GM23338 (cell line): ENCODE results near the gene TMEM221. TPM values are rescaled to one million over a fixed set of nuclear protein-coding genes. Genes with fewer than 3 reads are reported as not detected.
A peak's percentile ranks its signal among the peaks of the same experiment; 100 is the strongest.

Experiments used
- ATAC-seq: fragments of 200-7000 bp; cut with Tn5 transposase; 3 replicates; pipeline ENCODE4 v1.9.1; 2020
- DNase-seq: peaks from one replicate; pipeline ENCODE4 v3.0.0-alpha.2; 2015; ENCODE audit warnings: low spot score
- H2AFZ ChIP-seq: fragments of 200-600 bp; sonication (generic); 2 replicates; pipeline ENCODE4 v1.8.0; 2016; ENCODE audit warnings: antibody characterized with exemption, mild to moderate bottlenecking, moderate library complexity
- H3F3A ChIP-seq: fragments of 200-600 bp; sonication (generic); replicated peaks from 2 replicates; pipeline ENCODE4 v1.8.0; 2017; ENCODE audit warnings: antibody characterized with exemption, mixed run types, low read depth
- H3K27ac ChIP-seq: fragments of 200-600 bp; sonication (generic); 2 replicates; pipeline ENCODE4 v1.6.1; 2016; ENCODE audit warnings: low read depth
- H3K27me3 ChIP-seq: fragments of 200-600 bp; sonication (generic); 2 replicates; pipeline ENCODE4 v1.8.0; 2016; ENCODE audit warnings: mild to moderate bottlenecking, mixed run types, moderate library complexity; ENCODE audit not compliant: insufficient read depth
- H3K36me3 ChIP-seq: fragments of 200-600 bp; sonication (generic); 2 replicates; pipeline ENCODE4 v1.8.0; 2016; ENCODE audit warnings: mild to moderate bottlenecking; ENCODE audit not compliant: insufficient read depth
- H3K4me1 ChIP-seq: fragments of 200-600 bp; sonication (generic); 2 replicates; pipeline ENCODE4 v1.8.0; 2016; ENCODE audit warnings: mild to moderate bottlenecking, moderate library complexity; ENCODE audit not compliant: insufficient read depth
- H3K4me2 ChIP-seq: fragments of 200-600 bp; sonication (generic); 2 replicates; pipeline ENCODE4 v1.7.1; 2017; ENCODE audit warnings: mixed run types
- H3K4me3 ChIP-seq: fragments of 200-600 bp; sonication (generic); 2 replicates; pipeline ENCODE4 v1.6.1; 2016; ENCODE audit warnings: mixed run types
- H3K79me2 ChIP-seq: fragments of 200-600 bp; sonication (generic); replicated peaks from 2 replicates; pipeline ENCODE4 v1.8.0; 2017; ENCODE audit warnings: mild to moderate bottlenecking; ENCODE audit not compliant: insufficient read depth
- H3K9me2 ChIP-seq: fragments of 200-600 bp; sonication (generic); 2 replicates; pipeline ENCODE4 v1.8.0; 2017; ENCODE audit not compliant: insufficient read depth
- H4K20me1 ChIP-seq: fragments of 200-600 bp; sonication (generic); replicated peaks from 2 replicates; pipeline ENCODE4 v1.8.0; 2017; ENCODE audit warnings: mild to moderate bottlenecking; ENCODE audit not compliant: insufficient read depth
- H3K27ac Mint-ChIP-seq: 2 replicates; pipeline ENCODE4 v1.8.0; 2020; ENCODE audit warnings: inconsistent platforms, mild to moderate bottlenecking, moderate library complexity, mixed read lengths
- H3K27me3 Mint-ChIP-seq: 3 replicates; pipeline ENCODE4 v1.8.0; 2022; ENCODE audit warnings: low read depth, mild to moderate bottlenecking, moderate library complexity, mixed read lengths, inconsistent platforms; ENCODE audit not compliant: insufficient read depth, poor library complexity
- H3K36me3 Mint-ChIP-seq: 3 replicates; pipeline ENCODE4 v1.8.0; 2021; ENCODE audit warnings: low read depth, mild to moderate bottlenecking, inconsistent platforms, moderate library complexity, mixed read lengths
- H3K4me1 Mint-ChIP-seq: 3 replicates; pipeline ENCODE4 v1.8.0; 2020; ENCODE audit warnings: mild to moderate bottlenecking, inconsistent platforms, mixed read lengths
- H3K4me3 Mint-ChIP-seq: 3 replicates; pipeline ENCODE4 v1.8.0; 2021; ENCODE audit warnings: moderate library complexity, mild to moderate bottlenecking, inconsistent platforms, mixed read lengths
- H3K9me3 Mint-ChIP-seq: 3 replicates; pipeline ENCODE4 v1.8.0; 2020; ENCODE audit warnings: moderate library complexity, mild to moderate bottlenecking, inconsistent platforms, mixed read lengths
- CREB1 ChIP-seq: fragments of 250-450 bp; sonication (Bioruptor Pico); IDR thresholded peaks from 2 replicates; pipeline ENCODE4 v1.5.0; 2020; ENCODE audit warnings: low read depth, mild to moderate bottlenecking, moderate library complexity
- EZH2 ChIP-seq: fragments of 200-600 bp; sonication (generic); IDR thresholded peaks from one replicate; pipeline ENCODE4 v1.8.0; 2017; ENCODE audit warnings: antibody characterized with exemption, mild to moderate bottlenecking, low read depth; ENCODE audit not compliant: unreplicated experiment
- JUNB ChIP-seq: IDR thresholded peaks from one replicate; pipeline ENCODE4 v1.6.1; 2016; ENCODE audit warnings: antibody characterized with exemption; ENCODE audit not compliant: unreplicated experiment
- NANOG ChIP-seq: IDR thresholded peaks from 2 replicates; pipeline ENCODE4 v1.6.1; 2016; ENCODE audit warnings: antibody characterized with exemption, borderline replicate concordance
- POLR2AphosphoS5 ChIP-seq: IDR thresholded peaks from 2 replicates; pipeline ENCODE4 v1.6.1; 2016; ENCODE audit warnings: antibody characterized with exemption, low read depth
- REST ChIP-seq: IDR thresholded peaks from one replicate; pipeline ENCODE4 v1.6.1; 2018; ENCODE audit warnings: antibody characterized with exemption; ENCODE audit not compliant: unreplicated experiment
- STAT1 ChIP-seq: IDR thresholded peaks from one replicate; pipeline ENCODE4 v1.6.1; 2016; ENCODE audit warnings: antibody characterized with exemption; ENCODE audit not compliant: unreplicated experiment
- ZNF114 ChIP-seq: fragments of 250-450 bp; sonication (Bioruptor Pico); IDR thresholded peaks from 2 replicates; pipeline ENCODE4 v1.5.0; 2020; ENCODE audit warnings: mild to moderate bottlenecking, moderate library complexity
- ZNF331 ChIP-seq: fragments of 250-450 bp; sonication (Bioruptor Pico); IDR thresholded peaks from 2 replicates; pipeline ENCODE4 v1.5.0; 2020; ENCODE audit warnings: low read depth, mild to moderate bottlenecking, moderate library complexity
- polyA plus RNA-seq: library from polyadenylated mRNA; unstranded; fragments of >200 nt; fragmentation: Nextera tagmentation; extraction: Ambion mirVana; gene quantifications from 2 replicates; pipeline ENCODE4 v1.2.1, GENCODE V29; 2016
- total RNA-seq: library from RNA; depleted of rRNA; stranded (reverse); fragments of >200 nt; shearing (Covaris generic); gene quantifications from 2 replicates; pipeline ENCODE4 v1.2.3, GENCODE V29; 2014
- TF ChIP-seq, protein P1 (sequence below): IDR thresholded peaks from 2 replicates; pipeline ENCODE4 v1.6.1; 2016; ENCODE audit warnings: antibody characterized with exemption

The TMEM221 gene
- total and polyA plus RNA-seq, 2 experiments from 2014 or later, result 0.40 to 0.90 TPM

- TF ChIP-seq STAT1, result no peak
- no peak for TF ChIP-seq ZNF331
- TF ChIP-seq POLR2AphosphoS5, result no peak
- TF ChIP-seq, protein P1, sequence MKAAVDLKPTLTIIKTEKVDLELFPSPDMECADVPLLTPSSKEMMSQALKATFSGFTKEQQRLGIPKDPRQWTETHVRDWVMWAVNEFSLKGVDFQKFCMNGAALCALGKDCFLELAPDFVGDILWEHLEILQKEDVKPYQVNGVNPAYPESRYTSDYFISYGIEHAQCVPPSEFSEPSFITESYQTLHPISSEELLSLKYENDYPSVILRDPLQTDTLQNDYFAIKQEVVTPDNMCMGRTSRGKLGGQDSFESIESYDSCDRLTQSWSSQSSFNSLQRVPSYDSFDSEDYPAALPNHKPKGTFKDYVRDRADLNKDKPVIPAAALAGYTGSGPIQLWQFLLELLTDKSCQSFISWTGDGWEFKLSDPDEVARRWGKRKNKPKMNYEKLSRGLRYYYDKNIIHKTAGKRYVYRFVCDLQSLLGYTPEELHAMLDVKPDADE, result no peak
- TF ChIP-seq EZH2, result no peak
Measured at GRCh38 chr19:17404015-17404414, 44.5 kb downstream of the TMEM221 start (continued).

- peak overlapping the region; percentile 62 for H3K4me3 ChIP-seq
- no peaks in the 10 kb centered on the region for H4K20me1 ChIP-seq
- ATAC-seq (peak; percentile 81), DNase-seq (peak; percentile 92)
- Mint-ChIP-seq H3K4me3 (peak overlapping the region; percentile 83), H3K36me3 (peaks cover 9% of the 10 kb centered on the region; the same call in 2 of the 3 replicates), H3K4me1 (peaks cover 28% of the 10 kb centered on the region), H3K27me3 (peaks cover 12% of the 10 kb centered on the region), H3K9me3 (no peaks in the 10 kb centered on the region), H3K27ac (peak overlapping the region; percentile 95)
- peak; percentile 50 for TF ChIP-seq POLR2AphosphoS5
- no peak for TF ChIP-seq EZH2
- no peak for TF ChIP-seq ZNF114 (CRISPR knock-in tag)
- H3F3A ChIP-seq, result 0 out of 2 replicates have a peak, but pooled peaks cover 7% of the 10 kb centered on the region
- peaks cover 17% of the 10 kb centered on the region for H3K4me1 ChIP-seq
- no peaks in the 10 kb centered on the region for H3K27me3 ChIP-seq
- H3K9me2 ChIP-seq, result no peaks in the 10 kb centered on the region
- no peaks in the 10 kb centered on the region for H3K36me3 ChIP-seq
- H3K79me2 ChIP-seq, result no peaks in the 10 kb centered on the region
- peak overlapping the region; percentile 85 for H3K4me2 ChIP-seq
- peak overlapping the region; percentile 63; the same call in 1 of the 2 replicates for H2AFZ ChIP-seq
- peak overlapping the region; percentile 90 for H3K27ac ChIP-seq
Measured at GRCh38 chr19:17402982-17403855, 45.2 kb downstream of the TMEM221 start.

DNA sequence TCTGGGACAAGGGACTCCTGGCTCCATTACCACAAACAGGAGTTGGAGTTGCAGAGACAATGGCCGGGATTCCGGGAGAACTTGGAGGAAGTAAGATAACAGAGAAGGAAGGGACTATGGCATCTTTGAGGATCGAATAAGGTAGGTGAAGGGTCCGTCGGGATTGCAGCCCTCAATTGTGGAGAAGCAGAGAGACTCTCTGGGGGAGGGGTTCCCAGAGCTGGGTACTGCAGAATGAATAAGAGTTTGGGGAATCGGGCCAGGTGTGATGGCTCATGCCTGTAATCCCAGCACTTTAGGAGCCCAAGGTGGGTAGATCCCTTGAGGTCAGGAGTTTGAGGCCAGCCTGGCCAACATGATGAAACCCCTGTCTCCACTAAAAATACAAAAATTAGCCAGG is 46.8 kb downstream of the TMEM221 start:
- H3K27ac ChIP-seq, result no peak overlapping the region
- TF ChIP-seq, protein P1, result no peak
- TF ChIP-seq EZH2 (no peak), REST (no peak), CREB1 (CRISPR knock-in tag) (no peak), NANOG (no peak), JUNB (no peak)

More for the DNA sequence above, 46.8 kb downstream of the TMEM221 start:
- Histone ChIP-seq H3K36me3 (no peaks in the 10 kb centered on the region), H3K27me3 (no peaks in the 10 kb centered on the region), H3K4me2 (no peak overlapping the region), H3F3A (0 out of 2 replicates have a peak, but pooled peaks cover 3% of the 10 kb centered on the region), H4K20me1 (no peaks in the 10 kb centered on the region), H3K79me2 (no peaks in the 10 kb centered on the region), H3K4me1 (peaks cover 17% of the 10 kb centered on the region), H2AFZ (no peak overlapping the region), H3K9me2 (no peaks in the 10 kb centered on the region), H3K4me3 (no peak overlapping the region)
- ATAC-seq (no peak), DNase-seq (no peak)
- Mint-ChIP-seq H3K4me1 (peaks cover 20% of the 10 kb centered on the region), H3K36me3 (peaks cover 9% of the 10 kb centered on the region; the same call in 1 of the 3 replicates), H3K9me3 (no peaks in the 10 kb centered on the region), H3K27ac (no peak overlapping the region), H3K4me3 (no peak overlapping the region), H3K27me3 (peaks cover 14% of the 10 kb centered on the region)
